GM12801 (cell line): ENCODE data around the gene CACNB1.

Experiments
- CTCF ChIP-seq: IDR thresholded peaks from one replicate; pipeline ENCODE4 v1.5.1; 2011; ENCODE audit warnings: control low read depth; ENCODE audit not compliant: insufficient read length; ENCODE audit errors: extremely low read depth

CACNB1 gene

GRCh38 chr17:39164675-39165143 lies 32.8 kb downstream of the CACNB1 start:
- TF ChIP-seq CTCF = no peak

- no peak for TF ChIP-seq CTCF
Observed at GRCh38 chr17:39161962-39162361, 35.5 kb downstream of the CACNB1 start.

GRCh38 chr17:39158623-39159022 lies 38.8 kb downstream of the CACNB1 start:
- TF ChIP-seq CTCF = no peak

GRCh38 chr17:39156491-39156890 lies 41.0 kb downstream of the CACNB1 start:
- no peak for TF ChIP-seq CTCF

GRCh38 chr17:39155654-39156053 lies 41.8 kb downstream of the CACNB1 start:
- TF ChIP-seq CTCF = no peak

- no peak for TF ChIP-seq CTCF
Observed at GRCh38 chr17:39153599-39154051, 43.8 kb downstream of the CACNB1 start.

GRCh38 chr17:39151943-39152818 lies 45.3 kb downstream of the CACNB1 start:
- no peak for TF ChIP-seq CTCF
